Suprapubic skin (tissue), 3 donors: ENCODE data around the gene TCEA2.

Experiments
- POLR2A ChIP-seq, 2 donors: fragments of 450-650 bp; IDR thresholded peaks; one replicate each; pipeline ENCODE4 v1.6.1; 2017; ENCODE audit warnings: antibody characterized with exemption in 2 of 2, mild to moderate bottlenecking in 2 of 2, moderate library complexity in 2 of 2
- TF ChIP-seq, protein P1 (sequence below), 2 donors: fragments of 200-600 bp in 1 of 2; fragments of 450-650 bp in 1 of 2; sonication (generic) in 1 of 2; IDR thresholded peaks; one replicate each; pipeline ENCODE4 v1.5.1; 2016 to 2019; ENCODE audit warnings: antibody characterized with exemption in 2 of 2, mild to moderate bottlenecking in 1 of 2, moderate library complexity in 1 of 2

DNA sequence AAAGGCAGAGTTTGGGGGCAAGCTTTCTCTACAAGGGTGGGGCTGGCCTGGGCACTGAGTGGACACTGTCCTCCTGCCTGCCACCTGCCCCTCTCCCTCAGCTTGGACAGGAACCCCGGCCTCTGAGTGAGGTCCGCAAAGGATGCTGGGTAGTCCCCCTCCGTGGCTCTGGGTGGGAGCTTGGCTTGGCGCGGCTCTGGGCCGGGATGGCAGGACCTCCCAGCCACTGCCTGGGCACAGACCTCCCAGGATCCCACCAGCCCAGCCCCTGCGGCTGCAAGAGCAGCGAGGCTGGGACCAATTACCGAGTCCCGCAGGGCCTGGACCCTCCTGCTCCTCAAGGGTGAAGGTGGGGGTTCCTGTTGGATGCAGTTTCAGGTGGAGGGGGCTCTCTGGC, 10.7 kb upstream of the TCEA2 start:
- TF ChIP-seq POLR2A (IDR thresholded peaks at IDR 0.05), result no peak
- TF ChIP-seq, protein P1, sequence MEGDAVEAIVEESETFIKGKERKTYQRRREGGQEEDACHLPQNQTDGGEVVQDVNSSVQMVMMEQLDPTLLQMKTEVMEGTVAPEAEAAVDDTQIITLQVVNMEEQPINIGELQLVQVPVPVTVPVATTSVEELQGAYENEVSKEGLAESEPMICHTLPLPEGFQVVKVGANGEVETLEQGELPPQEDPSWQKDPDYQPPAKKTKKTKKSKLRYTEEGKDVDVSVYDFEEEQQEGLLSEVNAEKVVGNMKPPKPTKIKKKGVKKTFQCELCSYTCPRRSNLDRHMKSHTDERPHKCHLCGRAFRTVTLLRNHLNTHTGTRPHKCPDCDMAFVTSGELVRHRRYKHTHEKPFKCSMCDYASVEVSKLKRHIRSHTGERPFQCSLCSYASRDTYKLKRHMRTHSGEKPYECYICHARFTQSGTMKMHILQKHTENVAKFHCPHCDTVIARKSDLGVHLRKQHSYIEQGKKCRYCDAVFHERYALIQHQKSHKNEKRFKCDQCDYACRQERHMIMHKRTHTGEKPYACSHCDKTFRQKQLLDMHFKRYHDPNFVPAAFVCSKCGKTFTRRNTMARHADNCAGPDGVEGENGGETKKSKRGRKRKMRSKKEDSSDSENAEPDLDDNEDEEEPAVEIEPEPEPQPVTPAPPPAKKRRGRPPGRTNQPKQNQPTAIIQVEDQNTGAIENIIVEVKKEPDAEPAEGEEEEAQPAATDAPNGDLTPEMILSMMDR (IDR thresholded peaks at IDR 0.05), result no peak
